ENCODE measurements around the gene SLC25A21.

Gene SLC25A21

GRCh38 chr14:36750244-36750643 lies 422.2 kb downstream of the SLC25A21 start:
- no peaks in the 10 kb centered on the region for H3K27me3 ChIP-seq (replicated peaks; ENCODE audit: insufficient read depth, low read length)
- no peaks in the 10 kb centered on the region for H3K79me2 ChIP-seq (ENCODE audit: low read length)
- no peak for DNase-seq
- no peaks in the 10 kb centered on the region for H3F3A ChIP-seq (ENCODE audit: insufficient read depth, low read length)
- H3K4me1 ChIP-seq (ENCODE audit: low read length): no peaks in the 10 kb centered on the region
- H3K9me2 ChIP-seq (replicated peaks; ENCODE audit: insufficient read depth, low read length): no peaks in the 10 kb centered on the region
- no peak overlapping the region for H2AFZ ChIP-seq (ENCODE audit: low read length)
- H3K4me2 ChIP-seq (ENCODE audit: low read depth, low read length): no peak overlapping the region
- H3K36me3 ChIP-seq (replicated peaks; ENCODE audit: insufficient read depth, low read length): no peaks in the 10 kb centered on the region
- no peak for TF ChIP-seq EZH2phosphoT487 (IDR thresholded peaks at IDR 0.05; ENCODE audit: low read length)
- H3K9me3 ChIP-seq (replicated peaks; ENCODE audit: insufficient read depth, low read length): no peaks in the 10 kb centered on the region
- H3K4me3 ChIP-seq (ENCODE audit: low read length): no peak overlapping the region
- no peaks in the 10 kb centered on the region for H4K20me1 ChIP-seq (ENCODE audit: insufficient read depth, low read length)
- no peak overlapping the region for H3K27ac ChIP-seq (ENCODE audit: low read length)
- H3K9ac ChIP-seq (ENCODE audit: low read length): no peak overlapping the region

GRCh38 chr14:36748610-36749213 lies 423.7 kb downstream of the SLC25A21 start:
- Histone ChIP-seq H3K27ac (ENCODE audit: low read length) (no peak overlapping the region), H3K4me1 (ENCODE audit: low read length) (no peaks in the 10 kb centered on the region), H3K4me2 (ENCODE audit: low read depth, low read length) (no peak overlapping the region), H3K27me3 (replicated peaks; ENCODE audit: insufficient read depth, low read length) (no peaks in the 10 kb centered on the region), H3K9me2 (replicated peaks; ENCODE audit: insufficient read depth, low read length) (no peaks in the 10 kb centered on the region), H4K20me1 (ENCODE audit: insufficient read depth, low read length) (no peaks in the 10 kb centered on the region), H2AFZ (ENCODE audit: low read length) (no peak overlapping the region), H3K9me3 (replicated peaks; ENCODE audit: insufficient read depth, low read length) (no peaks in the 10 kb centered on the region), H3F3A (ENCODE audit: insufficient read depth, low read length) (no peaks in the 10 kb centered on the region), H3K79me2 (ENCODE audit: low read length) (no peaks in the 10 kb centered on the region), H3K36me3 (replicated peaks; ENCODE audit: insufficient read depth, low read length) (no peaks in the 10 kb centered on the region), H3K4me3 (ENCODE audit: low read length) (no peak overlapping the region), H3K9ac (ENCODE audit: low read length) (no peak overlapping the region)
- TF ChIP-seq EZH2 (optimal IDR thresholded peaks at IDR 0.05; ENCODE audit: low read depth, low read length) (no peak), EZH2phosphoT487 (IDR thresholded peaks at IDR 0.05; ENCODE audit: low read length) (no peak), CTCF (IDR thresholded peaks at IDR 0.05; ENCODE audit: low read length) (no peak)
- no peak for DNase-seq

- Histone ChIP-seq H3K27ac (ENCODE audit: low read length) (no peak overlapping the region), H4K20me1 (ENCODE audit: insufficient read depth, low read length) (no peaks in the 10 kb centered on the region), H3K79me2 (ENCODE audit: low read length) (no peaks in the 10 kb centered on the region), H3K9me2 (replicated peaks; ENCODE audit: insufficient read depth, low read length) (no peaks in the 10 kb centered on the region), H3K9me3 (replicated peaks; ENCODE audit: insufficient read depth, low read length) (no peaks in the 10 kb centered on the region), H2AFZ (ENCODE audit: low read length) (no peak overlapping the region), H3K4me2 (ENCODE audit: low read depth, low read length) (no peak overlapping the region), H3K9ac (ENCODE audit: low read length) (no peak overlapping the region), H3F3A (ENCODE audit: insufficient read depth, low read length) (no peaks in the 10 kb centered on the region), H3K4me1 (ENCODE audit: low read length) (no peaks in the 10 kb centered on the region), H3K27me3 (replicated peaks; ENCODE audit: insufficient read depth, low read length) (no peaks in the 10 kb centered on the region), H3K36me3 (replicated peaks; ENCODE audit: insufficient read depth, low read length) (no peaks in the 10 kb centered on the region), H3K4me3 (ENCODE audit: low read length) (no peak overlapping the region)
- DNase-seq: no peak
- TF ChIP-seq EZH2 (optimal IDR thresholded peaks at IDR 0.05; ENCODE audit: low read depth, low read length) (no peak), CTCF (IDR thresholded peaks at IDR 0.05; ENCODE audit: low read length) (peak; percentile 44), EZH2phosphoT487 (IDR thresholded peaks at IDR 0.05; ENCODE audit: low read length) (no peak)
These were observed 424.8 kb downstream of the SLC25A21 start for GRCh38 chr14:36747411-36748184.

GRCh38 chr14:36746872-36747271 lies 425.5 kb downstream of the SLC25A21 start:
- Histone ChIP-seq H4K20me1 (ENCODE audit: insufficient read depth, low read length) (no peaks in the 10 kb centered on the region), H3K4me1 (ENCODE audit: low read length) (no peaks in the 10 kb centered on the region), H3K4me3 (ENCODE audit: low read length) (no peak overlapping the region), H3K9ac (ENCODE audit: low read length) (no peak overlapping the region), H3K4me2 (ENCODE audit: low read depth, low read length) (no peak overlapping the region), H3K79me2 (ENCODE audit: low read length) (no peaks in the 10 kb centered on the region), H3F3A (ENCODE audit: insufficient read depth, low read length) (no peaks in the 10 kb centered on the region), H3K27me3 (replicated peaks; ENCODE audit: insufficient read depth, low read length) (no peaks in the 10 kb centered on the region), H3K9me2 (replicated peaks; ENCODE audit: insufficient read depth, low read length) (no peaks in the 10 kb centered on the region), H3K9me3 (replicated peaks; ENCODE audit: insufficient read depth, low read length) (no peaks in the 10 kb centered on the region), H2AFZ (ENCODE audit: low read length) (no peak overlapping the region), H3K36me3 (replicated peaks; ENCODE audit: insufficient read depth, low read length) (no peaks in the 10 kb centered on the region), H3K27ac (ENCODE audit: low read length) (no peak overlapping the region)
- TF ChIP-seq CTCF (IDR thresholded peaks at IDR 0.05; ENCODE audit: low read length) (no peak), EZH2phosphoT487 (IDR thresholded peaks at IDR 0.05; ENCODE audit: low read length) (no peak), EZH2 (optimal IDR thresholded peaks at IDR 0.05; ENCODE audit: low read depth, low read length) (no peak)
- no peak for DNase-seq

Measured in MM.1S (cell line).